Neural cell (in vitro differentiated cells): ENCODE data around the gene PDZRN3. TPM values are rescaled to one million over a fixed set of nuclear protein-coding genes. Genes with fewer than 3 reads are reported as not detected.

Source experiments
- H2AFZ ChIP-seq: fragments of 200-600, 300-800 bp; sonication (generic), shearing (Covaris generic); 2 replicates; pipeline ENCODE4 v1.6.0; 2014; ENCODE audit warnings: low read depth, mild to moderate bottlenecking, antibody characterized with exemption, low read length, moderate library complexity
- H3F3A ChIP-seq: fragments of 200-600 bp; shearing (Covaris generic); 2 replicates; pipeline ENCODE4 v1.6.1; 2016; ENCODE audit warnings: mild to moderate bottlenecking, moderate library complexity, mixed read lengths, antibody characterized with exemption, low read length; ENCODE audit not compliant: insufficient read depth, poor library complexity, severe bottlenecking
- H3K27ac ChIP-seq: fragments of 200-600, 300-800 bp; sonication (generic), shearing (Covaris generic); 2 replicates; pipeline ENCODE4 v1.5.1; 2014; ENCODE audit warnings: mild to moderate bottlenecking, low read length, moderate library complexity
- H3K27me3 ChIP-seq: fragments of 300-800, 200-600 bp; sonication (generic), shearing (Covaris generic); 2 replicates; pipeline ENCODE4 v1.6.0; 2014; ENCODE audit warnings: mild to moderate bottlenecking, low read depth, low read length, moderate library complexity; ENCODE audit not compliant: insufficient read depth
- H3K36me3 ChIP-seq: fragments of 300-800, 200-600 bp; sonication (generic), shearing (Covaris generic); 2 replicates; pipeline ENCODE4 v1.5.1; 2014; ENCODE audit warnings: mild to moderate bottlenecking, antibody characterized with exemption, low read length, moderate library complexity; ENCODE audit not compliant: insufficient read depth
- H3K4me2 ChIP-seq: fragments of 300-800, 200-600 bp; sonication (generic), shearing (Covaris generic); 2 replicates; pipeline ENCODE4 v1.6.0; 2014; ENCODE audit warnings: mild to moderate bottlenecking, low read length
- H3K4me3 ChIP-seq: fragments of 300-800, 200-600 bp; sonication (generic), shearing (Covaris generic); 2 replicates; pipeline ENCODE4 v1.5.1; 2014; ENCODE audit warnings: mild to moderate bottlenecking, low read length, moderate library complexity
- H3K79me2 ChIP-seq: fragments of 200-600 bp; shearing (Covaris generic); replicated peaks from 2 replicates; pipeline ENCODE4 v1.6.0; 2014; ENCODE audit warnings: mild to moderate bottlenecking, low read length, moderate library complexity; ENCODE audit not compliant: insufficient read depth
- H3K9ac ChIP-seq: fragments of 300-800, 200-600 bp; sonication (generic), shearing (Covaris generic); 2 replicates; pipeline ENCODE4 v1.6.1; 2016; ENCODE audit warnings: mild to moderate bottlenecking, low read length, mixed read lengths
- H3K9me2 ChIP-seq: fragments of 200-600 bp; shearing (Covaris generic); 2 replicates; pipeline ENCODE4 v1.6.1; 2016; ENCODE audit warnings: mild to moderate bottlenecking, low read length, mixed read lengths; ENCODE audit not compliant: insufficient read depth
- H3K9me3 ChIP-seq: fragments of 200-600, 300-800 bp; sonication (generic), shearing (Covaris generic); 2 replicates; pipeline ENCODE4 v1.6.1; 2016; ENCODE audit warnings: mild to moderate bottlenecking, mixed run types, low read length, moderate library complexity, mixed read lengths
- H4K20me1 ChIP-seq: fragments of 200-600 bp; shearing (Covaris generic); 2 replicates; pipeline ENCODE4 v1.6.1; 2016; ENCODE audit warnings: mild to moderate bottlenecking, mixed run types; ENCODE audit not compliant: insufficient read depth
- EP300 ChIP-seq: fragments of 450-650 bp; conservative IDR thresholded peaks from 2 replicates; pipeline ENCODE4 v1.6.1; 2014; ENCODE audit warnings: antibody characterized with exemption, mild to moderate bottlenecking, moderate library complexity; ENCODE audit not compliant: poor library complexity, severe bottlenecking
- EZH2 ChIP-seq: fragments of 200-600, 300-800 bp; shearing (Covaris generic), sonication (generic); IDR thresholded peaks from 2 replicates; pipeline ENCODE4 v1.6.1; 2014; ENCODE audit warnings: antibody characterized with exemption, low read length, borderline replicate concordance, mild to moderate bottlenecking; ENCODE audit not compliant: insufficient read depth, poor library complexity, severe bottlenecking
- MXI1 ChIP-seq: fragments of 450-650 bp; conservative IDR thresholded peaks from 2 replicates; pipeline ENCODE4 v1.6.1; 2014; ENCODE audit warnings: antibody characterized with exemption, mild to moderate bottlenecking; ENCODE audit not compliant: poor library complexity, severe bottlenecking
- POLR2AphosphoS5 ChIP-seq: IDR thresholded peaks from 2 replicates; pipeline ENCODE4 v1.6.1; 2012
- RAD21 ChIP-seq: fragments of 450-650 bp; conservative IDR thresholded peaks from 2 replicates; pipeline ENCODE4 v1.6.1; 2014; ENCODE audit warnings: antibody characterized with exemption, mild to moderate bottlenecking, moderate library complexity
- SMC3 ChIP-seq: fragments of 450-650 bp; conservative IDR thresholded peaks from 2 replicates; pipeline ENCODE4 v1.6.1; 2014; ENCODE audit warnings: antibody characterized with exemption, mild to moderate bottlenecking, moderate library complexity; ENCODE audit not compliant: poor library complexity
- TAF1 ChIP-seq: IDR thresholded peaks from 2 replicates; pipeline ENCODE4 v1.6.1; 2012; ENCODE audit warnings: low read depth
- polyA plus RNA-seq: library from polyadenylated mRNA; depleted of rRNA; stranded (reverse); fragments of >200 nt; gene quantifications from 2 replicates; pipeline ENCODE4 v1.2.3, GENCODE V29; 2014
- TF ChIP-seq, protein P1 (sequence below): IDR thresholded peaks from 2 replicates; pipeline ENCODE4 v1.6.1; 2012; ENCODE audit warnings: borderline replicate concordance
- TF ChIP-seq, protein P2 (sequence below): fragments of 450-650 bp; IDR thresholded peaks from 2 replicates; pipeline ENCODE4 v1.5.1; 2014; ENCODE audit warnings: antibody characterized with exemption, mild to moderate bottlenecking, moderate library complexity; ENCODE audit not compliant: poor library complexity, severe bottlenecking

The PDZRN3 gene
- polyA plus RNA-seq, 1 donor from 2014 or later: 1.1 TPM

DNA sequence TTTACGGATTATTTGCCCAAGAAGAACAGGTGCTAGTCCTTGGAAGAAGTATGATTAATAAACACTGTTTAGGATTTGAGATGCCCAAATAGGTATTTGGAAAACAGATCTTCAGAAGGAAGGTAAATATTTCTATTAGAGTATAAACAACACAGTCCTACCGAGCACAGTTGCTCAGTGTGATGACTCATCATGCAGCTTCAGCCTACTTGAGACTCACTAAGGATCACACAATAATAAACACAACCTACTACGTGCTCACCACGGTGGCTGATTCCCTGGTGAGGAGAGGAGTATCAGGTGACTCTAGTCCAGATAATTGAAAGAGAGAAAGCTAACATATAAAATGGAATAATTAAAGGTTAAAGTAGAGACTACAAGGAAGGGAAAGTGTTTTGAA, 72.0 kb downstream of the PDZRN3 start:
- Histone ChIP-seq H3K4me2 (no peak overlapping the region), H3K9me2 (no peaks in the 10 kb centered on the region), H3K79me2 (no peaks in the 10 kb centered on the region), H4K20me1 (no peaks in the 10 kb centered on the region), H3K36me3 (no peaks in the 10 kb centered on the region), H3K27ac (no peak overlapping the region), H3K27me3 (no peaks in the 10 kb centered on the region), H3K4me3 (no peak overlapping the region), H3K9me3 (no peaks in the 10 kb centered on the region), H3F3A (no peaks in the 10 kb centered on the region), H3K9ac (no peak overlapping the region), H2AFZ (no peak overlapping the region)
- no peak for TF ChIP-seq SMC3

GRCh38 chr3:73550032-73550431, 74.7 kb downstream of the PDZRN3 start:
- TF ChIP-seq, protein P1, sequence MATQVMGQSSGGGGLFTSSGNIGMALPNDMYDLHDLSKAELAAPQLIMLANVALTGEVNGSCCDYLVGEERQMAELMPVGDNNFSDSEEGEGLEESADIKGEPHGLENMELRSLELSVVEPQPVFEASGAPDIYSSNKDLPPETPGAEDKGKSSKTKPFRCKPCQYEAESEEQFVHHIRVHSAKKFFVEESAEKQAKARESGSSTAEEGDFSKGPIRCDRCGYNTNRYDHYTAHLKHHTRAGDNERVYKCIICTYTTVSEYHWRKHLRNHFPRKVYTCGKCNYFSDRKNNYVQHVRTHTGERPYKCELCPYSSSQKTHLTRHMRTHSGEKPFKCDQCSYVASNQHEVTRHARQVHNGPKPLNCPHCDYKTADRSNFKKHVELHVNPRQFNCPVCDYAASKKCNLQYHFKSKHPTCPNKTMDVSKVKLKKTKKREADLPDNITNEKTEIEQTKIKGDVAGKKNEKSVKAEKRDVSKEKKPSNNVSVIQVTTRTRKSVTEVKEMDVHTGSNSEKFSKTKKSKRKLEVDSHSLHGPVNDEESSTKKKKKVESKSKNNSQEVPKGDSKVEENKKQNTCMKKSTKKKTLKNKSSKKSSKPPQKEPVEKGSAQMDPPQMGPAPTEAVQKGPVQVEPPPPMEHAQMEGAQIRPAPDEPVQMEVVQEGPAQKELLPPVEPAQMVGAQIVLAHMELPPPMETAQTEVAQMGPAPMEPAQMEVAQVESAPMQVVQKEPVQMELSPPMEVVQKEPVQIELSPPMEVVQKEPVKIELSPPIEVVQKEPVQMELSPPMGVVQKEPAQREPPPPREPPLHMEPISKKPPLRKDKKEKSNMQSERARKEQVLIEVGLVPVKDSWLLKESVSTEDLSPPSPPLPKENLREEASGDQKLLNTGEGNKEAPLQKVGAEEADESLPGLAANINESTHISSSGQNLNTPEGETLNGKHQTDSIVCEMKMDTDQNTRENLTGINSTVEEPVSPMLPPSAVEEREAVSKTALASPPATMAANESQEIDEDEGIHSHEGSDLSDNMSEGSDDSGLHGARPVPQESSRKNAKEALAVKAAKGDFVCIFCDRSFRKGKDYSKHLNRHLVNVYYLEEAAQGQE: no peak
- TF ChIP-seq EP300: no peak
- TF ChIP-seq MXI1: no peak
- no peak for TF ChIP-seq TAF1
- no peak for TF ChIP-seq RAD21
- TF ChIP-seq POLR2AphosphoS5: no peak
- TF ChIP-seq, protein P2, sequence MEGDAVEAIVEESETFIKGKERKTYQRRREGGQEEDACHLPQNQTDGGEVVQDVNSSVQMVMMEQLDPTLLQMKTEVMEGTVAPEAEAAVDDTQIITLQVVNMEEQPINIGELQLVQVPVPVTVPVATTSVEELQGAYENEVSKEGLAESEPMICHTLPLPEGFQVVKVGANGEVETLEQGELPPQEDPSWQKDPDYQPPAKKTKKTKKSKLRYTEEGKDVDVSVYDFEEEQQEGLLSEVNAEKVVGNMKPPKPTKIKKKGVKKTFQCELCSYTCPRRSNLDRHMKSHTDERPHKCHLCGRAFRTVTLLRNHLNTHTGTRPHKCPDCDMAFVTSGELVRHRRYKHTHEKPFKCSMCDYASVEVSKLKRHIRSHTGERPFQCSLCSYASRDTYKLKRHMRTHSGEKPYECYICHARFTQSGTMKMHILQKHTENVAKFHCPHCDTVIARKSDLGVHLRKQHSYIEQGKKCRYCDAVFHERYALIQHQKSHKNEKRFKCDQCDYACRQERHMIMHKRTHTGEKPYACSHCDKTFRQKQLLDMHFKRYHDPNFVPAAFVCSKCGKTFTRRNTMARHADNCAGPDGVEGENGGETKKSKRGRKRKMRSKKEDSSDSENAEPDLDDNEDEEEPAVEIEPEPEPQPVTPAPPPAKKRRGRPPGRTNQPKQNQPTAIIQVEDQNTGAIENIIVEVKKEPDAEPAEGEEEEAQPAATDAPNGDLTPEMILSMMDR: no peak
- no peak for TF ChIP-seq EZH2
- no peak for TF ChIP-seq SMC3
- no peaks in the 10 kb centered on the region for H3K9me3 ChIP-seq
- no peak overlapping the region for H3K4me3 ChIP-seq
- H3K9me2 ChIP-seq: no peaks in the 10 kb centered on the region
- H4K20me1 ChIP-seq: no peaks in the 10 kb centered on the region
- no peak overlapping the region for H3K27ac ChIP-seq
- H3F3A ChIP-seq: no peaks in the 10 kb centered on the region
- H3K79me2 ChIP-seq: no peaks in the 10 kb centered on the region
- H2AFZ ChIP-seq: no peak overlapping the region
- H3K27me3 ChIP-seq: no peaks in the 10 kb centered on the region
- no peak overlapping the region for H3K9ac ChIP-seq
- no peak overlapping the region for H3K4me2 ChIP-seq
- no peaks in the 10 kb centered on the region for H3K36me3 ChIP-seq

GRCh38 chr3:73549051-73549600, 75.6 kb downstream of the PDZRN3 start:
- TF ChIP-seq SMC3: no peak
- TF ChIP-seq MXI1: no peak
- no peak for TF ChIP-seq EZH2
- TF ChIP-seq, protein P1: no peak
- TF ChIP-seq TAF1: no peak
- no peak for TF ChIP-seq EP300
- TF ChIP-seq RAD21: no peak
- no peak for TF ChIP-seq POLR2AphosphoS5
- TF ChIP-seq, protein P2: no peak
- Histone ChIP-seq H3K27ac (no peak overlapping the region), H3K79me2 (no peaks in the 10 kb centered on the region), H4K20me1 (no peaks in the 10 kb centered on the region), H2AFZ (no peak overlapping the region), H3K4me2 (no peak overlapping the region), H3K36me3 (no peaks in the 10 kb centered on the region), H3K9me2 (no peaks in the 10 kb centered on the region), H3K27me3 (no peaks in the 10 kb centered on the region), H3K9ac (no peak overlapping the region), H3K9me3 (no peaks in the 10 kb centered on the region), H3F3A (no peaks in the 10 kb centered on the region), H3K4me3 (no peak overlapping the region)
